ENCODE measurements around the gene CYB5A.

GRCh38 chr18:74274700-74275099, 17.1 kb downstream of the CYB5A start:
- TF ChIP-seq RAD21 (IDR thresholded peaks at IDR 0.05 in 1 of 2, conservative IDR thresholded peaks at IDR 0.05 in 1 of 2; ENCODE audit: low read depth in 2 of 2, low read length in 2 of 2) (no peak), CHD7 (IDR thresholded peaks at IDR 0.05; ENCODE audit: insufficient replicate concordance, low read length) (no peak), POLR2AphosphoS5 (IDR thresholded peaks at IDR 0.05; ENCODE audit: low read depth, low read length) (no peak), RXRA (IDR thresholded peaks at IDR 0.05; ENCODE audit: insufficient read depth, low read depth, low read length) (no peak), EZH2 (IDR thresholded peaks at IDR 0.05; ENCODE audit: low read depth, low read length, severe bottlenecking) (no peak), JUN (IDR thresholded peaks at IDR 0.05; ENCODE audit: low read depth, low read length) (no peak), FOSL1 (IDR thresholded peaks at IDR 0.05; ENCODE audit: insufficient read depth, low read depth, low read length) (no peak), JUND (IDR thresholded peaks at IDR 0.05; ENCODE audit: low read length) (no peak), SIN3A (conservative IDR thresholded peaks at IDR 0.05 in 1 of 2, IDR thresholded peaks at IDR 0.05 in 1 of 2; ENCODE audit: low read depth in 1 of 2, low read length in 2 of 2) (no peak), SIRT6 (IDR thresholded peaks at IDR 0.05; ENCODE audit: low read length) (no peak), USF2 (IDR thresholded peaks at IDR 0.05; ENCODE audit: low read length) (no peak)
- TF ChIP-seq, protein P1, sequence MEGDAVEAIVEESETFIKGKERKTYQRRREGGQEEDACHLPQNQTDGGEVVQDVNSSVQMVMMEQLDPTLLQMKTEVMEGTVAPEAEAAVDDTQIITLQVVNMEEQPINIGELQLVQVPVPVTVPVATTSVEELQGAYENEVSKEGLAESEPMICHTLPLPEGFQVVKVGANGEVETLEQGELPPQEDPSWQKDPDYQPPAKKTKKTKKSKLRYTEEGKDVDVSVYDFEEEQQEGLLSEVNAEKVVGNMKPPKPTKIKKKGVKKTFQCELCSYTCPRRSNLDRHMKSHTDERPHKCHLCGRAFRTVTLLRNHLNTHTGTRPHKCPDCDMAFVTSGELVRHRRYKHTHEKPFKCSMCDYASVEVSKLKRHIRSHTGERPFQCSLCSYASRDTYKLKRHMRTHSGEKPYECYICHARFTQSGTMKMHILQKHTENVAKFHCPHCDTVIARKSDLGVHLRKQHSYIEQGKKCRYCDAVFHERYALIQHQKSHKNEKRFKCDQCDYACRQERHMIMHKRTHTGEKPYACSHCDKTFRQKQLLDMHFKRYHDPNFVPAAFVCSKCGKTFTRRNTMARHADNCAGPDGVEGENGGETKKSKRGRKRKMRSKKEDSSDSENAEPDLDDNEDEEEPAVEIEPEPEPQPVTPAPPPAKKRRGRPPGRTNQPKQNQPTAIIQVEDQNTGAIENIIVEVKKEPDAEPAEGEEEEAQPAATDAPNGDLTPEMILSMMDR (IDR thresholded peaks at IDR 0.05; ENCODE audit: control extremely low read depth in 1 of 3, insufficient read depth in 1 of 3, low read depth in 1 of 3, low read length in 3 of 3) = no peak

Measured in H1 (cell line).